Measurements from ENCODE around the gene KPNA4. TPM values are rescaled to one million over a fixed set of nuclear protein-coding genes. Genes with fewer than 3 reads are reported as not detected.

Gene KPNA4
- total and polyA plus RNA-seq, 4 donors, result 12.5 to 61.1 (median 39.6) TPM

- intact Hi-C loops (cut with DNase I), result no loop called here
Measured at GRCh38 chr3:160448845-160449635, 116.3 kb downstream of the KPNA4 start.

GRCh38 chr3:160447544-160447943, 117.8 kb downstream of the KPNA4 start:
- DNase-seq (no peak), ATAC-seq (ENCODE audit: low FRiP score) (no peak)
- Histone ChIP-seq H3K4me3 (ENCODE audit: low read length in 2 of 2) (no peak overlapping the region), H3K27me3 (ENCODE audit: control insufficient read depth in 1 of 2, insufficient read depth in 2 of 2, low read length in 1 of 2) (no peaks in the 10 kb centered on the region), H3K27ac (ENCODE audit: low read depth in 1 of 2, low read length in 2 of 2) (no peak overlapping the region), H3K36me3 (ENCODE audit: control insufficient read depth in 1 of 2, insufficient read depth in 2 of 2, low read length in 1 of 2) (no peaks in the 10 kb centered on the region), H3K9me3 (ENCODE audit: control insufficient read depth, low read length) (no peaks in the 10 kb centered on the region), H3K4me1 (ENCODE audit: control insufficient read depth in 1 of 2, insufficient read depth in 2 of 2, low read length in 2 of 2) (no peaks in the 10 kb centered on the region)
- WGBS, 2 donors, result 19 to 28% methylated on average over 3 of the region's 3 CpGs
- intact Hi-C loops (cut with DNase I), result no loop called here

More at GRCh38 chr3:160448845-160449635, 116.3 kb downstream of the KPNA4 start:
- ATAC-seq (ENCODE audit: low FRiP score) (peak; percentile 68), DNase-seq (peak in 1 of 2 donors; percentile 81)
- 1 to 2% methylated on average over 26 of the region's 26 CpGs for WGBS, 2 donors
- Histone ChIP-seq H3K4me3 (ENCODE audit: low read length in 2 of 2) (peak overlapping the region; percentile 80 to 84), H3K9me3 (ENCODE audit: control insufficient read depth, low read length) (no peaks in the 10 kb centered on the region), H3K27me3 (ENCODE audit: control insufficient read depth in 1 of 2, insufficient read depth in 2 of 2, low read length in 1 of 2) (no peaks in the 10 kb centered on the region), H3K27ac (ENCODE audit: low read depth in 1 of 2, low read length in 2 of 2) (peak overlapping the region in 1 of 2 donors; percentile 73), H3K36me3 (ENCODE audit: control insufficient read depth in 1 of 2, insufficient read depth in 2 of 2, low read length in 1 of 2) (no peaks in the 10 kb centered on the region), H3K4me1 (ENCODE audit: control insufficient read depth in 1 of 2, insufficient read depth in 2 of 2, low read length in 2 of 2) (no peaks in the 10 kb centered on the region)

- Histone ChIP-seq H3K4me1 (ENCODE audit: control insufficient read depth in 1 of 2, insufficient read depth in 2 of 2, low read length in 2 of 2) (no peaks in the 10 kb centered on the region), H3K9me3 (ENCODE audit: control insufficient read depth, low read length) (no peaks in the 10 kb centered on the region), H3K4me3 (ENCODE audit: low read length in 2 of 2) (no peak overlapping the region), H3K27ac (ENCODE audit: low read depth in 1 of 2, low read length in 2 of 2) (no peak overlapping the region), H3K36me3 (ENCODE audit: control insufficient read depth in 1 of 2, insufficient read depth in 2 of 2, low read length in 1 of 2) (no peaks in the 10 kb centered on the region), H3K27me3 (ENCODE audit: control insufficient read depth in 1 of 2, insufficient read depth in 2 of 2, low read length in 1 of 2) (no peaks in the 10 kb centered on the region)
- 93 to 94% methylated on average over 13 of the region's 13 CpGs for WGBS, 2 donors
- no peak for DNase-seq
- intact Hi-C loops (cut with DNase I), result no loop called here
- no peak for ATAC-seq (ENCODE audit: low FRiP score)
Measured at GRCh38 chr3:160446522-160447056, 118.8 kb downstream of the KPNA4 start.

GRCh38 chr3:160445854-160446253, 119.5 kb downstream of the KPNA4 start:
- Histone ChIP-seq H3K4me3 (ENCODE audit: low read length in 2 of 2) (no peak overlapping the region), H3K9me3 (ENCODE audit: control insufficient read depth, low read length) (no peaks in the 10 kb centered on the region), H3K4me1 (ENCODE audit: control insufficient read depth in 1 of 2, insufficient read depth in 2 of 2, low read length in 2 of 2) (no peaks in the 10 kb centered on the region), H3K27ac (ENCODE audit: low read depth in 1 of 2, low read length in 2 of 2) (no peak overlapping the region), H3K36me3 (ENCODE audit: control insufficient read depth in 1 of 2, insufficient read depth in 2 of 2, low read length in 1 of 2) (no peaks in the 10 kb centered on the region), H3K27me3 (ENCODE audit: control insufficient read depth in 1 of 2, insufficient read depth in 2 of 2, low read length in 1 of 2) (no peaks in the 10 kb centered on the region)
- DNase-seq (no peak), ATAC-seq (ENCODE audit: low FRiP score) (no peak)
- intact Hi-C loops (cut with DNase I), result no loop called here
- WGBS, 2 donors, result 95% methylated on average over 1 of the region's 1 CpG

Other genes starting within 250 kb of the KPNA4 start
- gene IFT80, start 166.3 kb downstream of the KPNA4 start, total RNA-seq, result 10 to 100 TPM; 18.1 to 26.7 TPM
- 10 to 100 TPM in 1 of 2 donors, 1 to 10 TPM in 1; 9.9 to 33.4 TPM for gene IFT80, start 166.3 kb downstream of the KPNA4 start, polyA plus RNA-seq
- gene SMC4, start 165.9 kb downstream of the KPNA4 start, total RNA-seq, result 10 to 100 TPM; 20.4 to 26.1 TPM
- gene SMC4, start 165.9 kb downstream of the KPNA4 start, polyA plus RNA-seq, result 10 to 100 TPM; 25.5 to 33.0 TPM
- 1 to 10 TPM; 3.4 to 6.9 TPM for gene TRIM59, start 115.8 kb downstream of the KPNA4 start, total RNA-seq
- gene TRIM59, start 115.8 kb downstream of the KPNA4 start, polyA plus RNA-seq, result 1 to 10 TPM; 2.5 to 3.4 TPM
- gene ARL14, start 111.6 kb upstream of the KPNA4 start, total RNA-seq, result not detected
- 1 to 10 TPM; 1.3 to 8.3 TPM for gene ARL14, start 111.6 kb upstream of the KPNA4 start, polyA plus RNA-seq
- gene PPM1L, start 190.7 kb upstream of the KPNA4 start, total RNA-seq, result 10 to 100 TPM in 1 of 2 donors, 1 to 10 TPM in 1; 8.8 to 17.0 TPM
- 10 to 100 TPM in 1 of 2 donors, 1 to 10 TPM in 1; 1.5 to 13.5 TPM for gene PPM1L, start 190.7 kb upstream of the KPNA4 start, polyA plus RNA-seq

Measured in aorta (tissue), 5 donors.